Kidney (tissue), 14 donors: ENCODE measurements around the gene OSBP. TPM values are rescaled to one million over a fixed set of nuclear protein-coding genes. Genes with fewer than 3 reads are reported as not detected.

Experiments
- DNase-seq, 5 donors: peaks; one replicate each; pipeline ENCODE4 v3.0.0-alpha.2; 2013 to 2020
- FAIRE-seq: peaks from 2 replicates; lab custom pipeline; 2012; peaks lifted over from hg19 to GRCh38; lab: Jason Lieb, UNC
- H3K27ac ChIP-seq, 2 donors: one replicate each; pipeline ENCODE4 v1.7.0; 2013; ENCODE audit warnings: low read depth in 2 of 2, low read length in 2 of 2, inconsistent platforms in 1 of 2
- H3K27me3 ChIP-seq: one replicate; pipeline ENCODE4 v1.7.1; 2013; ENCODE audit warnings: low read length, inconsistent platforms; ENCODE audit not compliant: control insufficient read depth, insufficient read depth
- H3K36me3 ChIP-seq, 3 donors: one replicate each; pipeline versions ENCODE4 v1.7.0 to v1.7.1; 2013; ENCODE audit warnings: low read length in 3 of 3, control low read depth in 1 of 3, inconsistent platforms in 1 of 3; ENCODE audit not compliant: insufficient read depth in 3 of 3, control insufficient read depth in 2 of 3
- H3K4me1 ChIP-seq, 3 donors: one replicate each; pipeline versions ENCODE4 v1.7.0 to v1.7.1; 2013; ENCODE audit warnings: low read length in 3 of 3, inconsistent platforms in 1 of 3, low read depth in 1 of 3; ENCODE audit not compliant: control insufficient read depth in 2 of 3, insufficient read depth in 2 of 3
- H3K4me3 ChIP-seq, 3 donors: one replicate each; pipeline versions ENCODE4 v1.7.0 to v1.8.1; 2013; ENCODE audit warnings: low read length in 3 of 3, control low read depth in 1 of 3, inconsistent platforms in 1 of 3
- H3K9ac ChIP-seq, 3 donors: one replicate each; pipeline versions ENCODE4 v1.7.0 to v1.7.1; 2013; ENCODE audit warnings: low read length in 3 of 3, control low read depth in 1 of 3, inconsistent platforms in 1 of 3
- H3K9me3 ChIP-seq, 3 donors: one replicate each; pipeline versions ENCODE4 v1.7.0 to v1.7.1; 2013; ENCODE audit warnings: low read length in 3 of 3, control low read depth in 1 of 3, inconsistent platforms in 1 of 3; ENCODE audit not compliant: control insufficient read depth in 2 of 3, insufficient read depth in 1 of 3
- intact Hi-C: fragments of 100-400 bp; cut with DNase I; formaldehyde crosslinking; loops from one replicate; pipeline ENCODE4 v1.11.1; 2022
- polyA plus RNA-seq: library from polyadenylated mRNA; stranded (reverse); fragments of 350-450 nt; fragmentation: Illumina TruSeq; extraction: RNeasy Lipid Tissue Mini Kit (QIAGEN cat#74804); gene quantifications from one replicate; pipeline ENCODE4 v1.2.3, GENCODE V29; 2014; ENCODE audit warnings: low read depth, low replicate concordance; ENCODE audit not compliant: insufficient read depth
- total RNA-seq: library from RNA; stranded (reverse); fragmentation: NEBNext Ultra II Directional; extraction: Animal tissue kit (Norgen Biotek cat#: 25700); gene quantifications from one replicate; pipeline ENCODE4 v1.2.1, GENCODE V29; 2021
- TF ChIP-seq, protein P1 (sequence below): IDR thresholded peaks from 3 replicates; pipeline ENCODE4 v1.5.1; 2012; ENCODE audit warnings: mild to moderate bottlenecking, moderate library complexity, borderline replicate concordance; ENCODE audit not compliant: insufficient read depth; ENCODE audit errors: extremely low read depth
- donor health status: control.
- donor health status: control.
- donor health status: control.
- donor health status: control.
- donor health status: control.
- donor health status: DM: yes; HTN: yes; CAD: no.
- donor health status: Normal renal cell carcinoma (clear cell type).

OSBP gene
- total and polyA plus RNA-seq, 2 donors from 2014 or later: 25.9 to 53.8 TPM

DNA sequence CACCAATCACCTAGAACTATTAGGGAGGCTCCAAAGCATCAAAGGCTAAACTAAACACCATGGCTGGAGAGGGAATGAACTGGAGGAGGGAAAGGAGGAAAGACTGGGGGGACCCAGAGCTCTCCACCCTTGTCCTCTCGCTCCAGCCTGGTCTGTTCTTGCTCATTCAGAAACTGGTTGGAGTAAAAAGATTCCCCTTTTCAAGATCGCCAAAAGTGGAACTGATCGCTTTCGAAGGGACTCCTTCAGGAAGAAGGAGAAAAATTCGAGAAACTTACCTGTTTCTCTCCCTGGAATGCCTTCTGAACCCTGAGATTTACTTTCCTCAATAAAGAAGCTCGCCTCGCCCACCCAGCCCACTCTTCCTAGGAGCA lies 57.3 kb downstream of the OSBP start:
- Histone ChIP-seq H3K27me3 (no peaks in the 10 kb centered on the region), H3K27ac (no peak overlapping the region), H3K9me3 (no peaks in the 10 kb centered on the region), H3K36me3 (no peaks in the 10 kb centered on the region), H3K9ac (no peak overlapping the region), H3K4me3 (no peak overlapping the region), H3K4me1 (peaks cover 0 to 3% (median 0%) of the 10 kb centered on the region in 3 donors)
- intact Hi-C loops: no loop called here
- DNase-seq (no peak), FAIRE-seq (no peak)
- TF ChIP-seq, protein P1, sequence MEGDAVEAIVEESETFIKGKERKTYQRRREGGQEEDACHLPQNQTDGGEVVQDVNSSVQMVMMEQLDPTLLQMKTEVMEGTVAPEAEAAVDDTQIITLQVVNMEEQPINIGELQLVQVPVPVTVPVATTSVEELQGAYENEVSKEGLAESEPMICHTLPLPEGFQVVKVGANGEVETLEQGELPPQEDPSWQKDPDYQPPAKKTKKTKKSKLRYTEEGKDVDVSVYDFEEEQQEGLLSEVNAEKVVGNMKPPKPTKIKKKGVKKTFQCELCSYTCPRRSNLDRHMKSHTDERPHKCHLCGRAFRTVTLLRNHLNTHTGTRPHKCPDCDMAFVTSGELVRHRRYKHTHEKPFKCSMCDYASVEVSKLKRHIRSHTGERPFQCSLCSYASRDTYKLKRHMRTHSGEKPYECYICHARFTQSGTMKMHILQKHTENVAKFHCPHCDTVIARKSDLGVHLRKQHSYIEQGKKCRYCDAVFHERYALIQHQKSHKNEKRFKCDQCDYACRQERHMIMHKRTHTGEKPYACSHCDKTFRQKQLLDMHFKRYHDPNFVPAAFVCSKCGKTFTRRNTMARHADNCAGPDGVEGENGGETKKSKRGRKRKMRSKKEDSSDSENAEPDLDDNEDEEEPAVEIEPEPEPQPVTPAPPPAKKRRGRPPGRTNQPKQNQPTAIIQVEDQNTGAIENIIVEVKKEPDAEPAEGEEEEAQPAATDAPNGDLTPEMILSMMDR: no peak

DNA sequence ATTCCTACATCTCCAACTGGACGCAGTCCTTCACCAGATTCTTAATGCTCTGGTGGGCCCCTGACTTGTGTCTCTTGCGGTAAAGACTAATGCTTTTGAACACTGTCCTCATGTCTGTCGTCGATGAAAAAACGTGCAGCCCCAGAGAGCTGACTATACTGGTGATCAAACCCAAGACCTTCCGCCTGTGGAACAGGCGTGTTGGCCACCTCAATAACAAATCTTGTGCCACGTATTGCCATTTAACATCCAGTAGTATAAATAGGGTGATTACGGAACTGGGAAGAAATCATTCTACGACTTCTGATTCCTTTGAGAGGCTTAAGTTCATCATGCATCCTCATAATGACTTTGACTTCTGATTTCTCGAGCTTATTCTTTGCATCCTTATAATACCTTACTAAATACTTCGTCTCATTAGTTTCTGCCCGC lies 58.6 kb downstream of the OSBP start:
- peak in 1 of 5 donors; percentile 54 for DNase-seq
- intact Hi-C loops: no loop called here
- Histone ChIP-seq H3K9me3 (no peaks in the 10 kb centered on the region), H3K4me3 (peak overlapping the region in 1 of 3 donors; percentile 27), H3K9ac (no peak overlapping the region), H3K4me1 (peaks cover 0 to 3% (median 0%) of the 10 kb centered on the region in 3 donors), H3K36me3 (no peaks in the 10 kb centered on the region), H3K27ac (no peak overlapping the region), H3K27me3 (no peaks in the 10 kb centered on the region)
- no peak for FAIRE-seq
- TF ChIP-seq, protein P1: no peak

DNA sequence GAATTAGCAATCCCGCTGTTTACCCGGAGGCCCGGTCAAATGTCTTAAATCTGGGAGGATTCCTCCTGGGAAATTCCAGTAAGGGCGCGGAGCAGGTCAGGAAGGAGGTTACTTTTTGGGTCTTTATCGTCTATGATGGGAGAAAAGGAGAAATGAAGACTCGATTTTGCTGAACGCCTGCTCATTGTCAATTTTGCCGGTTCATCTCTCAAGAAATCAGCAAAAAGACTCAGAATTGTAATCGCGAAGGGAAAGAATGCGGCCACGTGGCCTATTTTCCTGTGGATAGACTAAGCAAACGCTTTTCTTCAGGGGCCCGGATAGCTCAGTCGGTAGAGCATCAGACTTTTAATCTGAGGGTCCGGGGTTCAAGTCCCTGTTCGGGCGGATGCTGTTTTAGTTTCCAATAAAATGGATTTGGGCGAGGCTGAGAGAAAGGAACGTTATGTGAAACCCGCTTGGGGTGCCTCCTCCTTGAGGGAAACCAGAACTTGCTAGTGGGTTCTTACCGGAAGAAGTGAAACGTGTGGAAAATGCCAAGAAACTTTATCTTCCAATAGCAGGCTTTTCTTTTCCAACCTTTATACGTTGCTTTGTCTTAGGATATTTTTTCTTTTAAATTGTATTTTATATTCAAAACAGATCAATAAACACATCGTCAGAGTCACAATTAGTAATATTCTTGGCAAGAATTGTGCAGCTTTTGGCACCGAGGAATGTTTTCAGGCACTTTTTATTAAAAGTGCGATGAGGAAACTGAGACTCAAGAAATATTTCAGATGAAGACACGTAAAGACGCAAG lies 59.3 kb downstream of the OSBP start:
- Histone ChIP-seq H3K4me3 (peak overlapping the region; percentile 44 to 88 (median 49)), H3K27ac (no peak overlapping the region), H3K36me3 (no peaks in the 10 kb centered on the region), H3K9ac (peak overlapping the region in 2 of 3 donors; percentile 13 to 84), H3K27me3 (no peaks in the 10 kb centered on the region), H3K9me3 (no peaks in the 10 kb centered on the region), H3K4me1 (peaks cover 0 to 3% (median 0%) of the 10 kb centered on the region in 3 donors)
- no peak for FAIRE-seq
- peak in 4 of 5 donors; percentile 72 to 85 (median 82) for DNase-seq
- intact Hi-C loops: no loop called here
- TF ChIP-seq, protein P1: no peak
